AG09319 (cell line): ENCODE measurements around the gene KCNQ4.
A peak's percentile ranks its signal among the peaks of the same experiment; 100 is the strongest.

Source experiments
- DNase-seq: peaks from one replicate; pipeline ENCODE4 v3.0.0-alpha.2; 2010; ENCODE audit warnings: low read depth; ENCODE audit errors: extremely low read depth
- CTCF ChIP-seq: IDR thresholded peaks from 2 replicates; pipeline ENCODE4 v1.5.1; 2011; ENCODE audit warnings: low read depth, mild to moderate bottlenecking, inconsistent platforms, low read length, moderate library complexity

KCNQ4 gene

DNA sequence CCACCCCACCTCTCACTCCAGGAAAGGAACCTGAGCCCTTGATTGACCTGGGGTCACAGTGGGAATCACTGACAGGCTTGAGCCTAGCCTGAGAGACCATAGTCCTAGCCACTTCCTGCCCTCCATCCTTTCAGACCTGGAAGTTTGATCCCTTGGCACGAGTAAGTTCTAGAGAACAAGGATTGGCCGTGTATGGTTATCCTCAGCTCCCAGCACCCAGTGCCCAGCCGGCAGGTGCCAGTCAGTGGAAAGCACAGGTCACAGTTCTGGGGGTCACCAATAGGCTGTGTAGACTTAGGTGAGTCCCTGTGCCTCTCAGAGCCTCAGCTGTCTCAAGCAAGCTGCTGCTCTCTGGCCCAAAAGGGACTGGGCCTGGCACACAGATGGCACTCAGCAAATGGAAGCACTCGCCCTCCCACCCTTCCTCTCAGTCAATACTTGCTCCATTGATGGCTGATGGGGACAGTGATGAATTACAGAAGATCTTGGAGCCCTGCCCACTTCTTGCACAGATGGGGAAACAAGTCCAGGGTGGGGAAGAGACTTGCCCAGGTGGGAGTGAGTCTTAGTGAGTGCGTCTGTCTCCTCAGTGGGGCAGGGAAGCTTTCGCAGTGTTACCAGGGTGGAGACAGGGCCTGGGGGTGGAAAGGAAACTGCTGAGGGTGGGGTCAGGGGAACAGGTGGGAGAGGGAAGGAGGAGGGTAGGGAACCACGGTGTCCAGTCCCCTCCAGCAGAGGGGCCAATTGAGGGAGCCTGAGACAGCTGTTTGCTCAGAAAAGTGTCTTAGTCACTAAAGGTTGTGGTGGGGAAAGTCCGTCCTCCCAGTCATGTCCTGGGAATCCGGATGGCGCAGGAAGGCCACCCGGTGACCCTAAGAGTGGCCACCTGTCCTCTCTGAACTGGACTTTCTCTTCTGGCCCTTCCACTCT lies 2.6 kb upstream of the KCNQ4 start:
- DNase-seq: no peak

DNA sequence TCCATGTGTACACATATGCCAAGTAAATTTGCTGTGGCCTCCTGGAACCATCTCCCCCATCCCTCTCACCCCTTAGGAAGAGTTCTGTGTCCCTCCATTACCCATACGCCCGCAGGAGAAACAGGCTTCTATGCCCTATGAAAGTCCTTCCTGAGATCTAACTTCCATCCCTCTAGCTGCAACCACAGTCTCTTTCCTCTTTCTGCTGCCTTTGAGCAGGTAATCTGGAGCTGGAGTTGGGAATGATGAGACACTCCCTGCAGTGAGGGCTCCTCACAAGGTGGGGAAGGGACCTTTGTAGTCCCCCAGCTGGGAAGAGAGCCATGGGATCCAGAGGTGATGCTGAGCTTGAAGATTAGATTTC lies 2.0 kb upstream of the KCNQ4 start:
- no peak for DNase-seq
- TF ChIP-seq CTCF: no peak

More for the DNA sequence above, 2.6 kb upstream of the KCNQ4 start:
- no peak for TF ChIP-seq CTCF

GRCh38 chr1:40782371-40782956 lies 1.1 kb upstream of the KCNQ4 start:
- TF ChIP-seq CTCF: peak; percentile 2
- no peak for DNase-seq

- DNase-seq: no peak
- TF ChIP-seq CTCF: no peak
Observed at GRCh38 chr1:40784141-40784770, 669 bp downstream of the KCNQ4 start.

GRCh38 chr1:40784771-40785151 lies 1.2 kb downstream of the KCNQ4 start:
- TF ChIP-seq CTCF: no peak
- DNase-seq: no peak

- no peak for TF ChIP-seq CTCF
Observed at GRCh38 chr1:40785446-40785845, 1.9 kb downstream of the KCNQ4 start.

More at GRCh38 chr1:40785446-40785845, 1.9 kb downstream of the KCNQ4 start:
- DNase-seq: no peak
